Fibroblast of lung (primary cell): ENCODE measurements around the gene KIAA1143. TPM values are rescaled to one million over a fixed set of nuclear protein-coding genes. Genes with fewer than 3 reads are reported as not detected.
A peak's percentile ranks its signal among the peaks of the same experiment; 100 is the strongest.

Experiments
- DNase-seq, 2 donors: peaks; one replicate each; pipeline versions ENCODE4 v3.0.0 to v3.0.0-alpha.2; 2010; ENCODE audit warnings: low read depth in 2 of 2
- H2AFZ ChIP-seq: 2 replicates; pipeline ENCODE4 v1.5.1; 2012; ENCODE audit warnings: low read length, control low read depth, inconsistent platforms
- H3K27ac ChIP-seq: 2 replicates; pipeline ENCODE4 v1.5.1; 2011; ENCODE audit warnings: low read length, control low read depth; ENCODE audit not compliant: insufficient read depth
- H3K27me3 ChIP-seq: 2 replicates; pipeline ENCODE4 v1.5.1; 2011; ENCODE audit warnings: mild to moderate bottlenecking, low read length; ENCODE audit not compliant: control insufficient read depth, insufficient read depth
- H3K36me3 ChIP-seq: 2 replicates; pipeline ENCODE4 v1.5.1; 2011; ENCODE audit warnings: low read length; ENCODE audit not compliant: control insufficient read depth, insufficient read depth
- H3K4me1 ChIP-seq: 2 replicates; pipeline ENCODE4 v1.5.1; 2011; ENCODE audit warnings: low read length; ENCODE audit not compliant: control insufficient read depth, insufficient read depth; ENCODE audit errors: extremely low read depth
- H3K4me2 ChIP-seq: 2 replicates; pipeline ENCODE4 v1.5.1; 2011; ENCODE audit warnings: low read length, control low read depth; ENCODE audit not compliant: insufficient read depth; ENCODE audit errors: extremely low read depth
- H3K4me3 ChIP-seq, 4 experiments: fragments of 200-600 bp in 1 of 4; sonication (generic) in 1 of 4; replicated peaks in 1 of 4; 2 replicates each; pipeline ENCODE4 v1.5.1; 2011 to 2016; ENCODE audit warnings: low read length in 4 of 4, low read depth in 3 of 4, mild to moderate bottlenecking in 3 of 4, control low read depth in 2 of 4, inconsistent platforms in 1 of 4, mixed read lengths in 1 of 4; ENCODE audit not compliant: insufficient read depth in 1 of 4; ENCODE audit errors: control extremely low read depth in 1 of 4
- H3K79me2 ChIP-seq: 2 replicates; pipeline ENCODE4 v1.5.1; 2012; ENCODE audit warnings: mild to moderate bottlenecking, low read length, inconsistent platforms; ENCODE audit not compliant: control insufficient read depth, insufficient read depth
- H3K9ac ChIP-seq: 2 replicates; pipeline ENCODE4 v1.5.1; 2011; ENCODE audit warnings: mild to moderate bottlenecking, low read length, control low read depth; ENCODE audit not compliant: insufficient read depth
- H3K9me3 ChIP-seq: 2 replicates; pipeline ENCODE4 v1.5.1; 2012; ENCODE audit warnings: low read depth, low read length; ENCODE audit not compliant: control insufficient read depth, insufficient read depth
- H4K20me1 ChIP-seq: 2 replicates; pipeline ENCODE4 v1.5.1; 2011; ENCODE audit warnings: low read length; ENCODE audit not compliant: control insufficient read depth, insufficient read depth; ENCODE audit errors: extremely low read depth
- CTCF ChIP-seq, 2 donors: IDR thresholded peaks in 1 of 2; conservative IDR thresholded peaks in 1 of 2; 1 replicate in 1 of 2; 2 replicates in 1 of 2; pipeline ENCODE4 v1.5.1; 2011 to 2012; ENCODE audit warnings: low read length in 2 of 2, control low read depth in 1 of 2, inconsistent platforms in 1 of 2, low read depth in 1 of 2, mild to moderate bottlenecking in 1 of 2
- EZH2 ChIP-seq: IDR thresholded peaks from 2 replicates; pipeline ENCODE4 v1.5.1; 2012; ENCODE audit warnings: low read length, control low read depth, mild to moderate bottlenecking; ENCODE audit errors: missing control alignments
- polyA plus RNA-seq, 2 donors: library from polyadenylated mRNA; depleted of rRNA in 1 of 2; stranded (reverse) in 1 of 2; unstranded in 1 of 2; fragments of >200 nt; gene quantifications; 2 replicates each; pipeline ENCODE4 v1.2.1, GENCODE V29; 2011 to 2012; ENCODE audit warnings: missing spikeins in 1 of 2
- total RNA-seq: library from RNA; depleted of rRNA; stranded (reverse); fragments of >200 nt; gene quantifications from 2 replicates; pipeline ENCODE4 v1.2.1, GENCODE V29; 2014

Gene KIAA1143
- total and polyA plus RNA-seq, 2 donors (not counting 1 experiment from before 2014, with no cell fraction given) = 18.3 to 18.9 TPM

- TF ChIP-seq CTCF (conservative IDR thresholded peaks at IDR 0.05 in 1 of 2, IDR thresholded peaks at IDR 0.05 in 1 of 2; ENCODE audit: low read depth in 1 of 2, low read length in 2 of 2) (no peak), EZH2 (no peak)
- H3K9ac ChIP-seq = peak overlapping the region; percentile 41
- peak overlapping the region; percentile 87 for H3K27ac ChIP-seq
- no peaks in the 10 kb centered on the region for H3K36me3 ChIP-seq
- peaks cover 45% of the 10 kb centered on the region for H3K79me2 ChIP-seq
- DNase-seq = no peak
- no peaks in the 10 kb centered on the region for H3K9me3 ChIP-seq
- H4K20me1 ChIP-seq = no peaks in the 10 kb centered on the region
- peak overlapping the region; percentile 71 to 96 (median 86) for H3K4me3 ChIP-seq
- peaks cover 5% of the 10 kb centered on the region for H3K4me1 ChIP-seq
- H2AFZ ChIP-seq = peak overlapping the region; percentile 96
- peak overlapping the region; percentile 90 for H3K4me2 ChIP-seq
- H3K27me3 ChIP-seq = no peaks in the 10 kb centered on the region
These were observed 1.3 kb upstream of the KIAA1143 start for GRCh38 chr3:44762690-44763089.

- H3K27me3 ChIP-seq = no peaks in the 10 kb centered on the region
- peak overlapping the region; percentile 71 to 96 (median 86) for H3K4me3 ChIP-seq
- peak overlapping the region; percentile 41 for H3K9ac ChIP-seq
- TF ChIP-seq CTCF (conservative IDR thresholded peaks at IDR 0.05 in 1 of 2, IDR thresholded peaks at IDR 0.05 in 1 of 2; ENCODE audit: low read depth in 1 of 2, low read length in 2 of 2) = no peak
- TF ChIP-seq EZH2 = no peak
- no peaks in the 10 kb centered on the region for H4K20me1 ChIP-seq
- H3K9me3 ChIP-seq = no peaks in the 10 kb centered on the region
- H3K4me2 ChIP-seq = peak overlapping the region; percentile 90
- peak overlapping the region; percentile 87 for H3K27ac ChIP-seq
- peak in 1 of 2 donors; percentile 14 for DNase-seq
- H2AFZ ChIP-seq = peak overlapping the region; percentile 96
- peaks cover 44% of the 10 kb centered on the region for H3K79me2 ChIP-seq
- H3K36me3 ChIP-seq = no peaks in the 10 kb centered on the region
- H3K4me1 ChIP-seq = peaks cover 5% of the 10 kb centered on the region
These were observed 805 bp upstream of the KIAA1143 start for GRCh38 chr3:44762170-44762677.

- Histone ChIP-seq H3K4me1 (peaks cover 5% of the 10 kb centered on the region), H3K36me3 (no peaks in the 10 kb centered on the region), H2AFZ (peak overlapping the region; percentile 28), H3K4me2 (peak overlapping the region; percentile 86), H3K27me3 (no peaks in the 10 kb centered on the region), H4K20me1 (no peaks in the 10 kb centered on the region), H3K79me2 (peaks cover 37% of the 10 kb centered on the region), H3K27ac (peak overlapping the region; percentile 87), H3K9me3 (no peaks in the 10 kb centered on the region), H3K9ac (peak overlapping the region; percentile 35), H3K4me3 (peak overlapping the region; percentile 71 to 96 (median 86))
- TF ChIP-seq CTCF (conservative IDR thresholded peaks at IDR 0.05 in 1 of 2, IDR thresholded peaks at IDR 0.05 in 1 of 2; ENCODE audit: low read depth in 1 of 2, low read length in 2 of 2) (no peak), EZH2 (no peak)
- peak in 1 of 2 donors; percentile 2 for DNase-seq
These were observed 357 bp downstream of the KIAA1143 start for GRCh38 chr3:44761101-44761423.
